ENCODE data around the gene MMP24.

DNA sequence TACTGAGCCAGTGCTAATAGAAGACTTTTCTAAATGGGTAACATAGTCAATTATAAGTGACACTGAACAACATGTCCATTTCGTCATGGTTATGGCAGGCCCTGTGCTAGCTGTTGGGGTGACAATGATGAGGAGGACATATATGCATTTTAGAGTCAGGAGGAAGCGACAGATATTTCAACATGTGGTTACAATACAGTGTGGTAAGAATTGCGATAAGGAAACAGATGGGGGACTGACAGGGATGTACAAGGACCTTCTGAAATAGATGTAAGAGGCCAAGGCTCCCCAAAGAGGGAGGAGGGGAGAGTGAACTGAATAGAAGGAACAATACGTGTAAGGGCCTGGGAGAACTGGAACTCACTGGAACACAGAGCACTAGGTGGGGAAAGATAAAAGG, 11.7 kb downstream of the MMP24 start:
- TF ChIP-seq, protein P1, sequence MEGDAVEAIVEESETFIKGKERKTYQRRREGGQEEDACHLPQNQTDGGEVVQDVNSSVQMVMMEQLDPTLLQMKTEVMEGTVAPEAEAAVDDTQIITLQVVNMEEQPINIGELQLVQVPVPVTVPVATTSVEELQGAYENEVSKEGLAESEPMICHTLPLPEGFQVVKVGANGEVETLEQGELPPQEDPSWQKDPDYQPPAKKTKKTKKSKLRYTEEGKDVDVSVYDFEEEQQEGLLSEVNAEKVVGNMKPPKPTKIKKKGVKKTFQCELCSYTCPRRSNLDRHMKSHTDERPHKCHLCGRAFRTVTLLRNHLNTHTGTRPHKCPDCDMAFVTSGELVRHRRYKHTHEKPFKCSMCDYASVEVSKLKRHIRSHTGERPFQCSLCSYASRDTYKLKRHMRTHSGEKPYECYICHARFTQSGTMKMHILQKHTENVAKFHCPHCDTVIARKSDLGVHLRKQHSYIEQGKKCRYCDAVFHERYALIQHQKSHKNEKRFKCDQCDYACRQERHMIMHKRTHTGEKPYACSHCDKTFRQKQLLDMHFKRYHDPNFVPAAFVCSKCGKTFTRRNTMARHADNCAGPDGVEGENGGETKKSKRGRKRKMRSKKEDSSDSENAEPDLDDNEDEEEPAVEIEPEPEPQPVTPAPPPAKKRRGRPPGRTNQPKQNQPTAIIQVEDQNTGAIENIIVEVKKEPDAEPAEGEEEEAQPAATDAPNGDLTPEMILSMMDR (IDR thresholded peaks at IDR 0.05; ENCODE audit: insufficient read depth, low read depth, low read length): no peak
- no peak for TF ChIP-seq EZH2 (IDR thresholded peaks at IDR 0.05; ENCODE audit: insufficient read depth, low read length)
